OCI-LY1 (cell line): Measurements from ENCODE around the gene ACBD3.

ENCODE experiments used
- H2AFZ ChIP-seq: fragments of 200-600 bp; sonication (generic), shearing (Covaris generic); 2 replicates; pipeline ENCODE4 v1.6.0; 2014; ENCODE audit warnings: antibody characterized with exemption, mild to moderate bottlenecking, low read length
- H3F3A ChIP-seq: fragments of 200-600 bp; sonication (generic), shearing (Covaris generic); 2 replicates; pipeline ENCODE4 v1.6.0; 2014; ENCODE audit warnings: mild to moderate bottlenecking, antibody characterized with exemption, low read length, moderate library complexity; ENCODE audit not compliant: insufficient read depth
- H3K27ac ChIP-seq: fragments of 200-600 bp; sonication (generic); 2 replicates; pipeline ENCODE4 v1.5.1; 2014; ENCODE audit warnings: low read length, mixed run types, mild to moderate bottlenecking, low read depth; ENCODE audit not compliant: poor library complexity, severe bottlenecking
- H3K27me3 ChIP-seq: fragments of 200-600 bp; sonication (generic); 2 replicates; pipeline ENCODE4 v1.6.0; 2014; ENCODE audit warnings: antibody characterized with exemption, mild to moderate bottlenecking, low read length, moderate library complexity; ENCODE audit not compliant: insufficient read depth
- H3K36me3 ChIP-seq: fragments of 200-600 bp; sonication (generic); 2 replicates; pipeline ENCODE4 v1.6.1; 2014; ENCODE audit warnings: mild to moderate bottlenecking, antibody characterized with exemption, low read length, moderate library complexity, mixed read lengths; ENCODE audit not compliant: insufficient read depth
- H3K4me1 ChIP-seq: fragments of 200-600 bp; sonication (generic); 2 replicates; pipeline ENCODE4 v1.5.1; 2014; ENCODE audit warnings: mild to moderate bottlenecking, low read length, moderate library complexity; ENCODE audit not compliant: insufficient read depth, severe bottlenecking
- H3K4me2 ChIP-seq: fragments of 200-600 bp; sonication (generic), shearing (Covaris generic); 2 replicates; pipeline ENCODE4 v1.6.1; 2014; ENCODE audit warnings: low read length
- H3K4me3 ChIP-seq: fragments of 200-600 bp; sonication (generic); 2 replicates; pipeline ENCODE4 v1.5.1; 2014; ENCODE audit warnings: low read length, low read depth, mild to moderate bottlenecking, mixed read lengths; ENCODE audit not compliant: poor library complexity, severe bottlenecking
- H3K79me2 ChIP-seq: fragments of 200-600 bp; shearing (Covaris generic); 2 replicates; pipeline ENCODE4 v1.6.1; 2016; ENCODE audit warnings: mixed run types, low read length, mixed read lengths; ENCODE audit not compliant: insufficient read depth
- H3K9ac ChIP-seq: fragments of 200-600 bp; sonication (generic), shearing (Covaris generic); 2 replicates; pipeline ENCODE4 v1.6.1; 2014; ENCODE audit warnings: mild to moderate bottlenecking, low read length, mixed read lengths
- H3K9me2 ChIP-seq: fragments of 200-600 bp; sonication (generic), shearing (Covaris generic); 2 replicates; pipeline ENCODE4 v1.6.1; 2014; ENCODE audit warnings: low read depth, mild to moderate bottlenecking, low read length, mixed read lengths
- H3K9me3 ChIP-seq: fragments of 200-600 bp; shearing (Covaris generic); 2 replicates; pipeline ENCODE4 v1.6.1; 2014; ENCODE audit warnings: low read length, mixed read lengths
- H4K20me1 ChIP-seq: fragments of 200-600 bp; sonication (generic), shearing (Covaris generic); 2 replicates; pipeline ENCODE4 v1.6.0; 2016; ENCODE audit warnings: mild to moderate bottlenecking, low read length; ENCODE audit not compliant: insufficient read depth
- CTCF ChIP-seq: fragments of 200-600 bp; sonication (generic), shearing (Covaris generic); IDR thresholded peaks from 2 replicates; pipeline ENCODE4 v1.5.1; 2017; ENCODE audit warnings: mild to moderate bottlenecking, antibody characterized with exemption, low read length, moderate library complexity, mixed read lengths
- EZH2 ChIP-seq: fragments of 200-600 bp; sonication (generic), shearing (Covaris generic); IDR thresholded peaks from 2 replicates; pipeline ENCODE4 v1.8.0; 2017; ENCODE audit warnings: borderline replicate concordance, mixed run types, mild to moderate bottlenecking, antibody characterized with exemption, low read length, moderate library complexity, mixed read lengths

The ACBD3 gene

GRCh38 chr1:226135709-226136108 lies 50.8 kb downstream of the ACBD3 start:
- no peaks in the 10 kb centered on the region for H3F3A ChIP-seq
- no peaks in the 10 kb centered on the region for H3K9me2 ChIP-seq
- TF ChIP-seq CTCF (no peak), EZH2 (no peak)
- H3K9ac ChIP-seq: no peak overlapping the region
- H3K79me2 ChIP-seq: no peaks in the 10 kb centered on the region
- H4K20me1 ChIP-seq: no peaks in the 10 kb centered on the region
- H3K27me3 ChIP-seq: no peaks in the 10 kb centered on the region; the same call in 1 of the 2 replicates
- no peak overlapping the region for H3K27ac ChIP-seq
- no peak overlapping the region for H2AFZ ChIP-seq
- no peak overlapping the region for H3K4me2 ChIP-seq
- no peaks in the 10 kb centered on the region for H3K9me3 ChIP-seq
- no peaks in the 10 kb centered on the region; the same call in 1 of the 2 replicates for H3K36me3 ChIP-seq
- H3K4me3 ChIP-seq: no peak overlapping the region
- H3K4me1 ChIP-seq: peaks cover 22% of the 10 kb centered on the region

- H3K4me3 ChIP-seq: no peak overlapping the region
- H3K4me2 ChIP-seq: no peak overlapping the region
- H3K4me1 ChIP-seq: peaks cover 22% of the 10 kb centered on the region
- no peaks in the 10 kb centered on the region; the same call in 1 of the 2 replicates for H3K36me3 ChIP-seq
- no peak overlapping the region for H3K9ac ChIP-seq
- H3K9me3 ChIP-seq: no peaks in the 10 kb centered on the region
- H3K27me3 ChIP-seq: no peaks in the 10 kb centered on the region; the same call in 1 of the 2 replicates
- H3K9me2 ChIP-seq: no peaks in the 10 kb centered on the region
- H3K79me2 ChIP-seq: no peaks in the 10 kb centered on the region
- no peak overlapping the region for H2AFZ ChIP-seq
- H3F3A ChIP-seq: no peaks in the 10 kb centered on the region
- no peak overlapping the region for H3K27ac ChIP-seq
- no peaks in the 10 kb centered on the region for H4K20me1 ChIP-seq
- no peak for TF ChIP-seq CTCF
- TF ChIP-seq EZH2: no peak
Observed at GRCh38 chr1:226135059-226135651, 51.4 kb downstream of the ACBD3 start.

DNA sequence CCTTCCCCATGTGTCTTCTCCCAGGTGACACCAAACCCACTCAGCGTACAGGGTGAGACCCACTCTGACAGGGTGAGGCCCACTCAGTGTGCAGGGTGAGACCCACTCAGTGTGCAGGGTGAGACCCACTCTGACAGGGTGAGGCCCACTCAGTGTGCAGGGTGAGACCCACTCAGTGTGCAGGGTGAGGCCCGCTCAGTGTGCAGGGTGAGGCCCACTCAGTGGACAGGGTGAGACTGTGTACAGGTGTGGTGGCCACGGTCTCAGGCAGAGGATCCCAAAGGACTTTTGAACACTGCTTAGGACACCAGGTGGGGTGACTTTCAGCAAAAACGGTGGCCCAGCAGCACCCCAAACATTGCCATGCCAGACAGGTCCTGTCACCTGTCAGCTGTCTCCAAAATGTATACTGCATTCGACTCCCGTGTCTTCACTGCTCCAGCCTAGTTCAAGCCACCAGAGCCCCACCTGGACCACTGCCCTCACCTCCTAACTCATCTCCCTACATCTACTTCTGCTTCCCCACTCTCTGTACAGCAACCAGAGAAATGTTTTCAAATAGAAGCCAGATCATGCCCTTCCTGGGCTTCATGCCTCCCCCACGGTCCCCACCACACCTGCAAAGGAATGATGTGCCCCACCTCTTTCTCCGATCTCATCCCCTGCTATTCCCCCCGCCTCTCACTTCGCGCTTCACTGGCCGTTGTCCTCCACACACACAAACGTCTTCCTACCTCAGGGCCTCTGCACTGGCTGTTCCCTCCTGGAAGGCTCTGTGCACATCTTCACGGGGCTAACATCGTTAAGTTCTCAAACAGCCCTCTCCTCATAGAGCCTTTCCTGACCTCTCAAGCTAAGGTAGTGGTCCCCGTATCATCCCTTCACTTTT lies 52.1 kb downstream of the ACBD3 start:
- no peak overlapping the region for H3K4me2 ChIP-seq
- H3K27me3 ChIP-seq: no peaks in the 10 kb centered on the region; the same call in 1 of the 2 replicates
- no peak overlapping the region for H2AFZ ChIP-seq
- no peak overlapping the region for H3K27ac ChIP-seq
- H4K20me1 ChIP-seq: no peaks in the 10 kb centered on the region
- no peak overlapping the region for H3K9ac ChIP-seq
- no peaks in the 10 kb centered on the region; the same call in 1 of the 2 replicates for H3K36me3 ChIP-seq
- no peaks in the 10 kb centered on the region for H3F3A ChIP-seq
- H3K4me3 ChIP-seq: no peak overlapping the region
- no peaks in the 10 kb centered on the region for H3K9me2 ChIP-seq
- TF ChIP-seq CTCF (no peak), EZH2 (no peak)
- peaks cover 22% of the 10 kb centered on the region for H3K4me1 ChIP-seq
- H3K79me2 ChIP-seq: no peaks in the 10 kb centered on the region
- H3K9me3 ChIP-seq: no peaks in the 10 kb centered on the region
